OCI-LY3 (cell line): Measurements from ENCODE around the gene SYT3.

Source experiments
- CTCF ChIP-seq: fragments of 200-600, 300-600 bp; sonication (generic); IDR thresholded peaks from 2 replicates; pipeline ENCODE4 v1.5.1; 2014; ENCODE audit warnings: antibody characterized with exemption, low read length, low read depth
- EZH2phosphoT487 ChIP-seq: fragments of 200-600 bp; shearing (Covaris generic); IDR thresholded peaks from 2 replicates; pipeline ENCODE4 v1.6.1; 2018; ENCODE audit warnings: antibody characterized with exemption, mixed run types, low read depth

- TF ChIP-seq CTCF, result no peak
- no peak for TF ChIP-seq EZH2phosphoT487
Measured at GRCh38 chr19:50633359-50633758, 6.3 kb downstream of the SYT3 start.
